NOMO-1 treated with dmso at 0.1 percent for 144 hours (cell line): ENCODE measurements around the gene ZSWIM7.
"Not testable (repeated sequence)": the region's sequence is repeated elsewhere in the genome, so short reads cannot be mapped to it uniquely, and the experiment has no call there.

Source experiments
- DNase-seq: peaks from one replicate; lab custom pipeline; 2025; ENCODE audit not compliant: unreplicated experiment; lab: John Stamatoyannopoulos, UW

Gene ZSWIM7

GRCh38 chr17:15958484-15958854 lies 41.0 kb downstream of the ZSWIM7 start:
- no peak for DNase-seq

GRCh38 chr17:15957608-15958307 lies 41.7 kb downstream of the ZSWIM7 start:
- no peak for DNase-seq

- no peak for DNase-seq
Observed at GRCh38 chr17:15957206-15957605, 42.3 kb downstream of the ZSWIM7 start.

- no peak for DNase-seq
Observed at GRCh38 chr17:15955793-15956541, 43.5 kb downstream of the ZSWIM7 start.

DNA sequence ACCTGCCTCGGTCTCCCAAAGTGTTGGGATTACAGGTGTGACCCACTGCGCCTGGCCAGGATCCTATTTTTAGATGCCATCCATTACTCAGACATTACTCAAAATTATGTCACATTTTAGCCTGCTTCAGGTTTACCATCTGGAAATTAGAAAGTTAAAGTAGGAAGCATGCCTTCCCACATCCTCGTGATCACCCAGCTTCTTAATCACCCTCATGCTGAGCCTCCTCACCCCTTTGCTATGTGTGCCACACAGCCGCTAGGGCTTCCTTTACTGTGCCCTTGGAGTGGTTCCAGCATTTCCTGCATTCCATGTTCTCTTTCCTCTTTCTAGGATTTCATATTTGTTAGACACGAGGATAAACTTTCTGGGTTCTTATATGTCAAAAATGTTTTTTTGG lies 45.3 kb downstream of the ZSWIM7 start:
- no peak for DNase-seq

GRCh38 chr17:15952916-15953790 lies 46.4 kb downstream of the ZSWIM7 start:
- no peak for DNase-seq

DNA sequence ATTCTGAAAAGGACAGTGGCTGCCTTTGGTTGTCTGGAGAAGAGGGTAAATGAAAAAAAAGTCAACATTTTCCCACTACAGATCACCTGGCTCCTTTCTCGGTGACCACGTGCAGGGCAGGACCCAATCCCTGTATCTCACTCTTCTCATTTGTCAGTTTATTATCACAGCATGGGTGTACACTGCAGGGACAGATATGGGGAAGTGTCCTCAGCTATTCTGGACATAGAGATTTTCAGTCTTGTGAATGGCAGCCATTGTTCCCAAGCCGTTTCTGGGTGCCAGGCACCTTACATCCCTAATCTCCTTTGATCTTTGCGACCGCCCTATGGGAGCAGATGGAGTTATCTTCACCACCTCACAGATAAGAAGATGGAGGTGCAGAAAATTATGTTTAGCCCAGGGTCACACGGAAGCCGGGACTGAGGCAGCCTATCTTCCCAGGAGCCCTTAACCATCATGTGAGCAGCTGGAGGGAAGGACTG lies 47.4 kb downstream of the ZSWIM7 start:
- no peak for DNase-seq

GRCh38 chr17:15951368-15952047 lies 48.0 kb downstream of the ZSWIM7 start:
- no peak for DNase-seq

- DNase-seq: no peak
Observed at GRCh38 chr17:15947976-15948752, 51.3 kb downstream of the ZSWIM7 start.

DNA sequence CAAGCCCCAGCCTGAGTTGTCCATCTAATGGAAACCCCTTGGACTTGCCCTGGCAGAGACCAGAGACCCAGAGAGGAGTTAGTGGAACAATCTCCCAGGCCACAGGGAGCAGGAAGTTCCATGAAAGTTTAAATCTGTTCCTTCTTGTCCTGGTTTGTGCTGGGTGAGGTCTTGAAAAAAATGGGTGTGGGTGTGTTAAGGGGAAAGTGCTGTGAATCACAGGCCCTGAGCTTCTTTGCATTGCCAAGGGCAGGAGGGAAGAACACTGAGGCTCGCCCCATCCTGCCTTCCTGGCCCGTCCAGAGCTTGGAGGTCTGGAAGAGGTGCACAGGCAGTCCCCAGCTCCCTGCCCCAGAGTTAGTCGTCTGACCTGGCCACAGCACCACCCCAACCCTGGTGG lies 52.2 kb downstream of the ZSWIM7 start:
- DNase-seq: no peak

DNA sequence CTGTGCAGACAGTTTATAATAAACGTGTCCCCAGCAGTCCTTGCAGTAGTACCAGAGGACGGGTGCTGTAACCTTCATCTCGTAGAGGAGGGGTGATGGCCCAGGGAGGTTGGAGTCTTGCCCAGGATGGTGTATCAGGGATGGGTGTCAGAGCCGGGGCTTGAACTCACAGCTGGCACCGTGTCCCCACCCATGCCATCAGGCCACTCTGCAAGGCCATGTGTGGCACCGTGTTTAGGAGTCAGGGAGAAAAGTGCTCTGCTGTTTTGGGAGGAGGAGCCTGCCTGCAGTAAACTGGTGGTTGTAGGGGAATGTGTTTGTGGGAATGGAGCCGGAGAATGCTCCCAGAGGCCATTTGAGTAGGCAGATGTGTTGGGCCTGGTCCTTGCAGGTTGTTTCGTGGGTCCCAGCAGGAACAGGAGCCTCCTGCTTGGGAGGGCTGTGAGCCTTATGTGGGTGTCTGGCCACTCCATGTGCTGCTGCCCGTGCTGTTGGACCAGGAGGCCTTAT lies 52.8 kb downstream of the ZSWIM7 start:
- DNase-seq: no peak

GRCh38 chr17:15945527-15946191 lies 53.8 kb downstream of the ZSWIM7 start:
- DNase-seq: no peak

DNA sequence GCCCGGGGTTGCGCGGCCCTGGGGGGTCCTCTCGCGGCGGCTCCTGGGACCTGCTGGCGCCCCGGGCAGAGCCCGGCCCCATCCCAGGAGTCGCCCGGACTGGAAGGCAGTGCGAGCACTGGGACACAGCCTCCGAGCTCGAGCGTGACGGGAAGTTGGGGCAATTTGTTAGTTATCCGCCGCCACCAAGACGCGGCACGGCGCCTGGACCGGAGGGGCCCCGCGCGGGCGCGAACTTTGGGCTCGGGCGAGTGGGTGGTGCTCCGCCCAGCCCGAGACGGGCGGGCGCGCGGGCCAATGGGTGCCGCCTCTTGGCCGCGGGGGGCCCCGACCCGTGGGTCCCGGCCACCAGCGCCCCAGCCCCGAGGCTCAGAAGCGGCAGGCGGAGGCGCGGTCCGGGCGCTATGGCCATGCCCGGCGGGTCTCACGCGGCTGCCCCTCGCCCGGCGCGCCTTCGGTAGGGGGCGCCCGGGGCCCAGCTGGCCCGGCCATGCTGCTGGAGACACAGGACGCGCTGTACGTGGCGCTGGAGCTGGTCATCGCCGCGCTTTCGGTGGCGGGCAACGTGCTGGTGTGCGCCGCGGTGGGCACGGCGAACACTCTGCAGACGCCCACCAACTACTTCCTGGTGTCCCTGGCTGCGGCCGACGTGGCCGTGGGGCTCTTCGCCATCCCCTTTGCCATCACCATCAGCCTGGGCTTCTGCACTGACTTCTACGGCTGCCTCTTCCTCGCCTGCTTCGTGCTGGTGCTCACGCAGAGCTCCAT lies 54.6 kb downstream of the ZSWIM7 start, which contains the start of gene ADORA2B:
ADORA2B (plus strand) TSS at position 372 of the 768 bp plus-strand sequence; CDS start at position 491, 119 bp downstream.
- peak; percentile 60 for DNase-seq

GRCh38 chr17:15943971-15944758 lies 55.3 kb downstream of the ZSWIM7 start:
- DNase-seq: no peak

GRCh38 chr17:15942207-15942833 lies 57.2 kb downstream of the ZSWIM7 start:
- peak; percentile 80 for DNase-seq

DNA sequence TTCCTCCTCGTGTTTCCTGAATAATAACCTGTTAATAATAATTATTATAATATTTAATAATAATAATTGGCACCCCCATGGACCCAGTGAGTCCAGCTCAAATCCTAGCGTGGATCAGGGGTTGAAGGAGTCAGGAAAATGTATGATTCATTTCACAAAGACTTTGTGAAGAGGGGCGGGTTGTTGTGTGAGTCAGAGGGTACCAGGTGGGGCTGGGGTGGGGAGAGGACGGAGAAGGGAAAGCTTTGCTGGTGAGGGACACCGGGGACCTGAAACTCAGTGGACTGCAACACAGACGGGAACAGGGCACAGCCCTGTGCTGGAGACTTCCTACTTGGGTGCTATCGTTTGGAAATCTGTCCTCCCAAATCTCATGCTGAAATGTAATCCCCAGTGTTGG lies 57.7 kb downstream of the ZSWIM7 start:
- no peak for DNase-seq

GRCh38 chr17:15936481-15936880 lies 63.0 kb downstream of the ZSWIM7 start:
- DNase-seq: not testable (repeated sequence)
